ENCODE results near the gene SOX8. TPM values are rescaled to one million over a fixed set of nuclear protein-coding genes. Genes with fewer than 3 reads are reported as not detected.

The SOX8 gene
- total and polyA plus RNA-seq, 2 donors (not counting 1 experiment from before 2014, with no cell fraction given) = 0.03 TPM; not detected in 1

DNA sequence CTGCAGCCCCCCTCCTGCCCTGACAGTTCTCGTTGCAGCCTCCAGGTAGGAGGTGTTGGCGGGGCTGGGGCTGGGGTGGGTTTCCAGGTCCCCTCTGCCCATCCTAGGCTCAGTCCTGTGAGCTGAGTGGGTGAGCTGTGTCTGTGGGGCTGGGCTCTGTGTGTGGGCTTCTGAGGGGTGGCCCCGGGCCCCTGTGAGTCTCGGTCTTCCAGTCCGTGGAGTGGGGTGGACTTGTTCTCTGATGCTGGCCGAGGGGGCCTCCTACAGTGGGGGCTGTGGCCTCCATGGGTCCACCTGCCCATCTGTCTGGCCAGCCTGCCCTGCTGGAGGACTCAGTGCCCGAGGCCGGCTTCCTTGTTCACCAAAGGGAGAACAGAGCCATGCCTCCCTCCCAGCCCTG lies 32.7 kb downstream of the SOX8 start:
- H3K9me3 ChIP-seq (ENCODE audit: control insufficient read depth, insufficient read depth, low read depth, low read length) = no peaks in the 10 kb centered on the region
- no peak overlapping the region for H2AFZ ChIP-seq (ENCODE audit: low read length)
- H3K9ac ChIP-seq (ENCODE audit: insufficient read depth, low read length) = no peak overlapping the region
- H3K27ac ChIP-seq (ENCODE audit: insufficient read depth, low read length) = no peak overlapping the region
- no peak overlapping the region for H3K4me3 ChIP-seq (replicated peaks in 1 of 4; ENCODE audit: control extremely low read depth in 1 of 4, insufficient read depth in 1 of 4, low read depth in 3 of 4, low read length in 4 of 4)
- H3K27me3 ChIP-seq (ENCODE audit: control insufficient read depth, insufficient read depth, low read length) = no peaks in the 10 kb centered on the region
- H3K4me2 ChIP-seq (ENCODE audit: extremely low read depth, insufficient read depth, low read length) = no peak overlapping the region
- H3K79me2 ChIP-seq (ENCODE audit: control insufficient read depth, insufficient read depth, low read length) = no peaks in the 10 kb centered on the region
- no peaks in the 10 kb centered on the region for H3K4me1 ChIP-seq (ENCODE audit: control insufficient read depth, extremely low read depth, insufficient read depth, low read length)
- TF ChIP-seq, protein P1, sequence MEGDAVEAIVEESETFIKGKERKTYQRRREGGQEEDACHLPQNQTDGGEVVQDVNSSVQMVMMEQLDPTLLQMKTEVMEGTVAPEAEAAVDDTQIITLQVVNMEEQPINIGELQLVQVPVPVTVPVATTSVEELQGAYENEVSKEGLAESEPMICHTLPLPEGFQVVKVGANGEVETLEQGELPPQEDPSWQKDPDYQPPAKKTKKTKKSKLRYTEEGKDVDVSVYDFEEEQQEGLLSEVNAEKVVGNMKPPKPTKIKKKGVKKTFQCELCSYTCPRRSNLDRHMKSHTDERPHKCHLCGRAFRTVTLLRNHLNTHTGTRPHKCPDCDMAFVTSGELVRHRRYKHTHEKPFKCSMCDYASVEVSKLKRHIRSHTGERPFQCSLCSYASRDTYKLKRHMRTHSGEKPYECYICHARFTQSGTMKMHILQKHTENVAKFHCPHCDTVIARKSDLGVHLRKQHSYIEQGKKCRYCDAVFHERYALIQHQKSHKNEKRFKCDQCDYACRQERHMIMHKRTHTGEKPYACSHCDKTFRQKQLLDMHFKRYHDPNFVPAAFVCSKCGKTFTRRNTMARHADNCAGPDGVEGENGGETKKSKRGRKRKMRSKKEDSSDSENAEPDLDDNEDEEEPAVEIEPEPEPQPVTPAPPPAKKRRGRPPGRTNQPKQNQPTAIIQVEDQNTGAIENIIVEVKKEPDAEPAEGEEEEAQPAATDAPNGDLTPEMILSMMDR (conservative IDR thresholded peaks at IDR 0.05 in 1 of 2, IDR thresholded peaks at IDR 0.05 in 1 of 2; ENCODE audit: low read depth in 1 of 2, low read length in 2 of 2) = no peak
- TF ChIP-seq EZH2 (IDR thresholded peaks at IDR 0.05; ENCODE audit: low read length, missing control alignments) = no peak
- H4K20me1 ChIP-seq (ENCODE audit: control insufficient read depth, extremely low read depth, insufficient read depth, low read length) = no peaks in the 10 kb centered on the region
- no peak for DNase-seq (ENCODE audit: low read depth in 2 of 2)
- H3K36me3 ChIP-seq (ENCODE audit: control insufficient read depth, insufficient read depth, low read length) = no peaks in the 10 kb centered on the region

DNA sequence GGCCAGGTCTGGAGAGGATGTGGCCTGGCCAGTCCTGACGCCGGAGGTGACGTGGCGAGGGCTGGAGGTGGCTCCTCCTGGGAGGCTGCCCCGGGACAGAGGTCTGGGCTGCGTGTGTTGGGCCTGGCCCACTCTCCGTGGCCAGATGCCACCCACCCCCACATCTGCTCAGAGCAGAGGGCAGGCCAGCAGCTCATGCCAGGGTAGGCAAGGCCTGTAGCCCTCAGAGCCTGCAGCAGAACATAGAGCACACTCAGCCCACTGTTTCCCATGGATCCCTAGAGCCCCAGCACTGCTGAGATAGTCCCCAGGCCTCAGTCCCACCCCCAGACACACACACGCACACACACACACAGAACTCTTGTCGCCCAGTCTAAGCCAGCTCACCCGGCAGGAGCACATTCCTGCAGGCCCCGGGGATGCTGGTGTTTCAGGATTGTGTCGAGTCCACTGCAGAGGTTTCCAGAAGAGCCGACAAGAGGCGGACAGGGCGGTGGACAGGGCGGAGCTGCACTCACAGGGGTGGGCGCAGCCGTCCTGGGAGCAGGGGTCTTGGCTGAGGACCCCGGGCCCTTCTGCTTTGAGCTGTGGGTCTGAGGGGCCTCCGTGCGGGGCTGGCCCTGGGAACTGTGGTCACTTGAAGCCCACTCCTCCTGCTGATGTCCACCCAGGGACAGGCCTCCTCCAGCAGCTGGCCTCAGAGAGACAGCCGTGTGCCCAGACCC lies 33.4 kb downstream of the SOX8 start:
- H3K9me3 ChIP-seq (ENCODE audit: control insufficient read depth, insufficient read depth, low read depth, low read length) = no peaks in the 10 kb centered on the region
- H3K79me2 ChIP-seq (ENCODE audit: control insufficient read depth, insufficient read depth, low read length) = no peaks in the 10 kb centered on the region
- no peak overlapping the region for H3K27ac ChIP-seq (ENCODE audit: insufficient read depth, low read length)
- no peak overlapping the region for H3K4me3 ChIP-seq (replicated peaks in 1 of 4; ENCODE audit: control extremely low read depth in 1 of 4, insufficient read depth in 1 of 4, low read depth in 3 of 4, low read length in 4 of 4)
- H3K36me3 ChIP-seq (ENCODE audit: control insufficient read depth, insufficient read depth, low read length) = no peaks in the 10 kb centered on the region
- TF ChIP-seq, protein P1 (conservative IDR thresholded peaks at IDR 0.05 in 1 of 2, IDR thresholded peaks at IDR 0.05 in 1 of 2; ENCODE audit: low read depth in 1 of 2, low read length in 2 of 2) = no peak
- no peak for TF ChIP-seq EZH2 (IDR thresholded peaks at IDR 0.05; ENCODE audit: low read length, missing control alignments)
- H3K4me1 ChIP-seq (ENCODE audit: control insufficient read depth, extremely low read depth, insufficient read depth, low read length) = no peaks in the 10 kb centered on the region
- H4K20me1 ChIP-seq (ENCODE audit: control insufficient read depth, extremely low read depth, insufficient read depth, low read length) = no peaks in the 10 kb centered on the region
- H2AFZ ChIP-seq (ENCODE audit: low read length) = no peak overlapping the region
- no peak overlapping the region for H3K9ac ChIP-seq (ENCODE audit: insufficient read depth, low read length)
- peak in 1 of 2 donors; percentile 13 for DNase-seq (ENCODE audit: low read depth in 2 of 2)
- no peaks in the 10 kb centered on the region for H3K27me3 ChIP-seq (ENCODE audit: control insufficient read depth, insufficient read depth, low read length)
- no peak overlapping the region for H3K4me2 ChIP-seq (ENCODE audit: extremely low read depth, insufficient read depth, low read length)

DNA sequence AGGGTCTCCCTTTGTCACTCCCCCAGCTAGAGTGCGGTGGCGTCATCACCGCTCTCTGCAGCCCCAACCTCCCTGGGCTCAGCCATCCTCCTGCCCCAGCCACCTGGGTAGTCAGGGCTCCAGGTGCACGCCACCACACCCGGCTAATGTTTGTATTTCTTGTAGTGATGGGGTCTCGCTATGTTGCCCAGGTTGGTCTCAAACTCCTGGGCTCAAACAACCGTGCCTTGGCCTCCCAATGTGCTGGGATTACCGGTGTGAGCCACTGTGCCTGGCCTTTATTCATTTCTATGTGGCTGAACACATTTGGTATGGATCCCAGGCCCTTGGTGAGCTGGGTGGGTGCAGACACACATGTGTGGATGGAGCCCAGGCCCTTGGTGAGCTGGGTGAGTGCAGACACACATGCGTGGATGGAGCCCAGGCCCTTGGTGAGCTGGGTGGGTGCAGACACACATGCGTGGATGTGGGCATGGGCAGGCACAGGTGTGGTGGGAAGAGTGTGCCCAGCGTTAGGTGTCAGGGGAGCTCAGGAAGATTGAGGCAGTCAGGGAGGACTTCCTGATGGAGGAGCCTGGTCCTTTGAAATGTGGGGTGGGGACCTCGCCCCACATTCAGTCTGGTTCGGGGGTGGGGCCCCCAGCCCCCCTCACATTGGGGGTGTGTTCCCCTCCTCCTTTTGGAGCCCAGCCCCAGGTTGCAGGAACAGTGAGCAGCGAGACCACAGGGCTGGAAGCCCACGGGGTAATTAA lies 37.1 kb downstream of the SOX8 start:
- Histone ChIP-seq H3K4me1 (ENCODE audit: control insufficient read depth, extremely low read depth, insufficient read depth, low read length) (no peaks in the 10 kb centered on the region), H3K27me3 (ENCODE audit: control insufficient read depth, insufficient read depth, low read length) (no peaks in the 10 kb centered on the region), H3K36me3 (ENCODE audit: control insufficient read depth, insufficient read depth, low read length) (no peaks in the 10 kb centered on the region), H3K9me3 (ENCODE audit: control insufficient read depth, insufficient read depth, low read depth, low read length) (no peaks in the 10 kb centered on the region), H3K4me3 (replicated peaks in 1 of 4; ENCODE audit: control extremely low read depth in 1 of 4, insufficient read depth in 1 of 4, low read depth in 3 of 4, low read length in 4 of 4) (no peak overlapping the region), H3K79me2 (ENCODE audit: control insufficient read depth, insufficient read depth, low read length) (no peaks in the 10 kb centered on the region), H4K20me1 (ENCODE audit: control insufficient read depth, extremely low read depth, insufficient read depth, low read length) (no peaks in the 10 kb centered on the region), H3K27ac (ENCODE audit: insufficient read depth, low read length) (no peak overlapping the region), H3K4me2 (ENCODE audit: extremely low read depth, insufficient read depth, low read length) (peak overlapping the region; percentile 44), H3K9ac (ENCODE audit: insufficient read depth, low read length) (no peak overlapping the region), H2AFZ (ENCODE audit: low read length) (no peak overlapping the region)
- TF ChIP-seq, protein P1 (conservative IDR thresholded peaks at IDR 0.05 in 1 of 2, IDR thresholded peaks at IDR 0.05 in 1 of 2; ENCODE audit: low read depth in 1 of 2, low read length in 2 of 2) = no peak
- TF ChIP-seq EZH2 (IDR thresholded peaks at IDR 0.05; ENCODE audit: low read length, missing control alignments) = no peak
- no peak for DNase-seq (ENCODE audit: low read depth in 2 of 2)

All from fibroblast of lung (primary cell).